GM19023 (cell line): ENCODE results near the gene NCOA3.
"Not testable (repeated sequence)": the region's sequence is repeated elsewhere in the genome, so short reads cannot be mapped to it uniquely, and the experiment has no call there.

Experiments used
- ATAC-seq: cut with Tn5 transposase; IDR thresholded peaks from one replicate; pipeline ENCODE4 v1.9.1; 2021; ENCODE audit warnings: mild to moderate bottlenecking, moderate library complexity; ENCODE audit not compliant: unreplicated experiment

Gene NCOA3

DNA sequence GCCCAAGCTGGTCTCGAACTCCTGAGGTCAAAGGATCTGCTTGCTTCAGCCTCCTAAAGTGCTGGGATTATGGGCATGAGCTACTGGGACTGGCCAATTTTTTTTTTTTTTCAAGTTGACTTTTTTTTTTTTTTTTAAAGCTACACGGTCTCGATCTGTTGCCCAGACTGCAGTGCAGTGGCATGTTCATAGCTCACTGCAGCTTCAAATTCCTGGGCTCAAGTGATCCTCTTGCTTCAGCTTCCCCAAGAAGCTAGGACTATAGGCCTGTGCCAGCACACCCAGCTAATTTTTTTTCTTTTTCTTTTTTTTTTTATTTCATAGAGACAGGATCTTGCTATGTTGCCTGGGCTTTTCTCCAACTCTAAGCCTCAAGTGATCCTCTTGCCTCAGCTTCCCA, 59.5 kb downstream of the NCOA3 start:
- no peak for ATAC-seq

DNA sequence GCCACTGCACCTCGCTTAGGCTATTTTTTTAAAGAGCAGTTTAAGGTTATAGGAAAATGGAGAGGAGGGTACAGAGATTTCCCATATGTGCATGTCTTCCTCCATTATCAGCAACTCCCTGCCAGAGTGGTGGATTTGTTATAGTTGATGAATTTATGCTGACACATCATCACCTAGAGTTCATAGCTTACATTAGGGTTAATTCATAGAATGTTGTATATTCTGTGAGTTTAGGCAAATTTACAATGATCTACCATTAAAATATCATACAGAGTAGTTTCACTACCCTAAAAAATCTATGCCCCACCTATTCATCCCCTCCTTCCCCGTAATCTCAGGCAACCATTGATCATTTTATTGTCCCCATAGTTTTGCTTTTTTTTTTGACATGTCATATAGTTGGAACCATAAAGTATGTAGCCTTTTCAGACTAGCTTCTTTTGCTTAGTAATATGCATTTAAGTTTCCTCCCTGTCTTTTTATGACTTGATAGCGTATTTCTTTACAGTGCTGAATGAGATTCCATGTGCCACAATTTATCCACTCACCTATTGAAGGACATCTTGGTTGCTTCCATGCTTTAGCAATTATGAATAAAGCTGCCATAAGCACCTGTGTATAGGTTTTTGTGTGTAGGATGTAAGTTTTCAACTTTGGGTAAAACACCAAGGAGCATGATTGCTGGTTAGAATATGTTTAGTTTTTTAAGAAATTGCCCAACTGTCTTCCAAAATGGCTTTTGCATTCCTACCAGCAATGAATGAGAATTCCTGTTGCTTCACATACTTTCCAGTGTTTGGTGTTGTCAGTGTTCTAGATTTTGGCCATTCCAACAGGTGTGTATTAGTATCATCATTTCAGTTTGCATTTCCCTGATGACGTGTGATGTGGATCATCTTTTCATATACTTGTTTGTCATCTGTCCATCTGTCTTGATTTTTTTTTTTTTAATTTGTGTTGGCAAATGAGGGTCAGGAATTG, 60.2 kb downstream of the NCOA3 start:
- no peak for ATAC-seq

DNA sequence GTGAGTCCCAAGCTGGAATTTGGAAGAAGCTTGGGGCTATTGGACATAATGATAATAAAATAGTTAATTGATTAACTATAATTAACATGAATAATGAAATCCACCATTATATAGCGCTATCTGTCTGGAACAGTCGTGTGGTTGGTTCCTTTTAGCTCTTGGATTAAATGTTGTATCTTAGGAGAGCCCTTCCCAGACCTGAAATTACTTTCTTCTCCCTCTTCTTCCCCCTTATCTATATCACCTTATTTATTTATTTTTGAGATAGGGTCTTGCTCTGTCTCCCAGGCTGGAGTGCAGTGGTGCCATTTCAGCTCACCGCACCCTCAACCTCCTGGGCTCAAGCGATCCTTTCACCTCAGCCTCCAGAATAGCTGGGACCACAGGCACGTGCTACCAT, 64.6 kb downstream of the NCOA3 start:
- no peak for ATAC-seq

DNA sequence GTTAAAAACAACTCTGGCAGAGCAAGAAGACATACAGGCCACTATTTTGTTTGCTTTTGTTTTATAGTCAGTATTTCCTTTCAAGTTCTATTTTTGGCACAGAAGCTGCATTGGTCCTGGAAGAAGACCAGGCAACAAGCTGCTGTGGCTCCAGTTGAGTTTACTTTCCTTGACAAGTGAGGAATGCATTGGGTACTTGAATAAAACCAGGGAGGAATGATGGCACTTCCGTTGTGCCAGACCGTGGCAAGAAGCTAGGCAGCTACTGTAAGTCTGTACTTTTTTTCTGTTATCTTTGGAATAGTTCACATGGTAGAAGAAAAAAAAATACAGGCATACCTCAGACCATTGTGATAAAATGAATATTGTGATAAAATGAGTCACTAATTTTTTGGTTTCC, 66.3 kb downstream of the NCOA3 start:
- ATAC-seq = no peak

DNA sequence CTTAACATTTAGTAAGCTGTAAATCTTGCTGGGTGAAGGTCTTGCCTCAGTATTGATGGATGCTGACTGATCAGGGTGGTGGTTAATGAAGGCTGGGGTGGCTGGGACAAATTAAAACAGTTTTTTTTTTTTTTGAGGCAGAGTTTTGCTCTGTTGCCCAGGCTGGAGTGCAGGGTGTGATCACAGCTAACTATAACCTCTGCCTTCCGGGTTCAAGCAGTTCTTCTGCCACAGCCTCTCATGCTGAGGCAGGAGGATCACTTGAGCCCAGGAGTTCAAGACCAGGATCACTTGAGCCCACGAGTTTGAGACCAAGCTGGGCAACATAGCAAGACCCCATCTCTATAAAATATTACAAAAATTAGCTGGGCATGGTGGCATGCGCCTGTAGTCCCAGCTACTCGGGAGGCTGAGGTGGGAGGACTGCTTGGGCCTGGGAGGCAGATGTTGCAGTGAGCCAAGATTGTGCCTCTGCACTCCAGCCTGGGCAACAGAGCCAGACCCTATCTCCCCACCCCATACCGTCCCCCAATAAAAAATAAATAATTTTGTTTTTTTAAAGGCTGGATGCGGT, 67.2 kb downstream of the NCOA3 start:
- ATAC-seq = no peak

DNA sequence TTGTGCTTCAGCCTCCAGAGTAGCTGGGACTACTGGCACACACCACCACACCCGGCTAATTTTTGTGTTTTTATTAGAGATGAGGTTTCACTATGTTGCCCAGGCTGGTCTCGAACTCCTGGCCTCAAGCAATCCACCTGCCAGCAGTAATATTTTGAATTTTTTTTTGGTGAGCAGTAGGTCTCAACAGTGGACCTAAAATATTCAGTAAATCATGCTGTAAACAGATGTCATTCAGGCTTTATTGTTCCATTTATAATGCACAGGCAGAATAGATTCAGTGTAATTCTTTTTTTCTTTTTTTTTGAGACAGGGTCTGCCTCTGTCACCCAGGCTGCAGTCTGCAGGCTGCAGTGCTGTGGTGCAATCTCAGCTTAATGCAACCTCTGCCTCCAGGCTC, 69.7 kb downstream of the NCOA3 start:
- ATAC-seq = no peak

DNA sequence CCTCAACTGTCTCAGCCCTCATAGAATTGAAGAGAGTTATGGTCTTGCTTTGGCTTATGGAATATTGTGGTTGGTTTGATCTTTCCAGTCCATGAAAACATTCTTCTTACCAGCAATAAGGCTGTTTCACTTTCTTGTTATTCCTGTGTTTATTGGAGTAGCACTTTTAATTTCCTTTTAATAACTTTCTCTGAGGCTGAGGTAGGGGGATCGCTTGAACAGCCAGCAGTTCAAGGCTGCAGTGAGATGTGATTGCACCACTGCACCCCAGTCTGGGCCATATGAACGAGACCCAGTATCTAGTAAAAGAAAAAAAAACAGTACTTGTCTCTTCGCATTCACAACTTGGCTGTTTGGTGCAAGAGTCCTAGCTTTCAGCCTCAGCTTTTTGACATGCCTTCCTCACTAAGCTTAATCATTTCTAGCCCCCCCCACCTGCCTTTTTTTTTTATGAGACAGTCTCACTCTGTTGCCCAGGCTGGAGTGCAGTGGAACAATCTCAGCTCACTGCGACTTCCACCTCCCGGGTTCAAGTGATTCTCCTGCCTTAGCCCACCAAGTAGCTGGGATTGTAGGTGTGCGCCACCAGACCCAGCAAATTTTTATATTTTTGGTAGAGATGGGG, 70.5 kb downstream of the NCOA3 start:
- ATAC-seq = no peak

DNA sequence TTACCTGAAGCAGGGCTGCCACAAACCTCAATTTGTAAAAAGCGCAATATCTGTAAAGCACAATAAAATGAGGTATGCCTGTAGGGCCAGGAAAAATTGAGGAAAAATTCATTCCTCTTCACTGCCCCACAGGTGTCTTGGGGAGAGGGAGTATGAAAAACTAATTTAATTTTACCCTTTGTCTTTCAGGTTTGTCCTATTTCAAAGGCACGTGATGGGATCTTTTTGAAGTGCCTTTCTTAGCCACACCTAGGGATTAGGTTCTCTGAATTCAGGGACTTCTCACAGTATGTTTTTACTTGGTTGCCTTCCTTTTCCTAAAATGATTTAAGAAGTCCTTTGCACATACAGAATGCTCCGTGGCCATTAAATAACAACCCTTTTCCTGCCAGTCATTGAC, 71.9 kb downstream of the NCOA3 start:
- no peak for ATAC-seq

DNA sequence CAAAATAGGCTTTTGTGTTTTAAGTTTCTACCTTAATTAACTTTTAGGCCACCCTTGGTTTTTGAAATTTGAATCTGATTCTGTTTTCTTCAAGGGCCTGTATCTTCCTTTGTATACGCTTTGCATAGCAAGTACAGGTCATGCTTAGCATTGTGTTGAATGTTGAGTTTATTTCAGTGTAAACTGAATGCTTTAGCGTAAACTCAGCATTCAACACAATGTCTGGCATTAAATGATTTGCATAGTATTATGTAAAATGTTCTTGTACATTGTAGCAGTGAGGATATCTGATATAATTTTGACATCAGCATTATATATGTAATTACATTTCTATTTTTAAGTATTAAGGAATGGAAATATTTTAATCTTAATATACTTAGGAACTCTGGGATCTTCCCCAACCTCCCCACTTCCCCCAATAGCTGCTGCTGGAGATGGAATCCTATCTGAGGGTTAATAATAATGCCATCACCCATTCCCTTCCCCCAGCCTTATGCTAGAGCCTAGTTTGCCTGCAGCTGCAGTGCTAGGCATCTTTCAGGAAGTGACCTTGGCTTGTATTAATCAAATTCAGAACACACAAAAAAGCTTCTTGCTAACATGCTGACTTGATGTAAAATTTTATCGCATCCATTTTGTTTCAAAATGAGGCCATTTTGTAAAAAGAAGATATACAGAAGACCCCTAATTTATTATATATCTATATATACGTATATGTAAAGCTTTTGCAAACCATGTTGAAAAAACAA, 73.1 kb downstream of the NCOA3 start:
- ATAC-seq = no peak

DNA sequence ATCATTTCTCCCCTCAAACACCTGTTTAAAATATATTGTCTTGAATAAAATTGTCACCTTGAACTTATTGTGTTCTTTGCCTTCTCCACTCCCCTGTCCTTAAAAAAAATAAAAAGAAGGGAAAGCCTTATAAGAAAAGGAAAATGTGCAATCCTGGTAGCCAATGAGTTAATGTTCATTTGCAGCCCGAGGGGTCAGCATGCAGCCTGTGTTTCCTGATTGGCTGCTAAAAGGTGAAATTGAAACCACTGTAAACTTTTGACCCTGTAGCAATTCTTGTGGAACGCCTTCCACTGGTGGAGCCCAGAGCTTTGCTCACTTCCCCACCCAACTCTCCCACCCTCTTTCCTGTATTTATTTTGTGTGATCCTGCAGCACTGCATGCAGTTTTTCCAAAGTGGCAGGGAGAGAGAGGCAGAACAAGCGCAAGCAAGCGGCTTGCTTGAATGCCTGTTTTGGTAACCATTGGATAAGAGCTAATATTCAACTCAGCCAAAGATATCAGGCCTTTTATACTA, 74.9 kb downstream of the NCOA3 start:
- ATAC-seq = no peak

DNA sequence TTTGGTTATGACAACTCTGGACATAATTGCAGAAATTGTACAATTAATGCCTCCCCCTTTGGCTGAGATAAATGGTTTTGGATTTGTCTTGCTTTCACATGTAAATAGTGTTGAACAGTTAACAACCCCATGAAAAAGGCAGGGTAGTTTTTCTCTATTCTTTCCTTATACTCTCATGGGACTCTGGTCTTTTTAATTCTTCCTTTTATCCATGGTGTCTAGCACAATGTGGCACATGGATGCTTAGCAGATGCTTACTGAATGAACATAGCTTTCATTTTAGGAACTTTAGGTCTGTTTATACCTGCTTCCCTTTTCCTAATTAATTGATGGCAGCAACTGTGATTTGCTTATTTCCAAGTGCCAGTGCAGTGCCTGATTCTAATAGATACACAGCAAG, 75.6 kb downstream of the NCOA3 start:
- ATAC-seq = no peak

DNA sequence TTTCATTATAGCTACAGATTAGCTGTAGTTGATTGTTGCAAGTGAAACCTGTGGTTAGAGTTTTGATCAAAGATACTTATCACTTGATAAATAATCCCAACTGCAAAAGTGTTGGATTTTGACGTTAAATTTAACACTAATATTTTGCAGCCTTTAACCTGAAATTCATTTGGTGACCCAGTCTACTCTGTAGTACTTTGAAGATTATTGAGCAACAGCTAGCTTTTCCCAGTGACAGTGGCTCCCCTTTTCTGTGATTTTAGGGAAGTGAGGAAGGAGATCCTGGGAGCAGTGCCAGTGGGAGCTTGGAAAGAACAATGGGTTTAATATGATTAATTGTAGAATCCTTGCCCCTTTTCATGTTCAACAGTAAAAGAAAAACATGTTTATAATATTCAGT, 76.9 kb downstream of the NCOA3 start:
- no peak for ATAC-seq

DNA sequence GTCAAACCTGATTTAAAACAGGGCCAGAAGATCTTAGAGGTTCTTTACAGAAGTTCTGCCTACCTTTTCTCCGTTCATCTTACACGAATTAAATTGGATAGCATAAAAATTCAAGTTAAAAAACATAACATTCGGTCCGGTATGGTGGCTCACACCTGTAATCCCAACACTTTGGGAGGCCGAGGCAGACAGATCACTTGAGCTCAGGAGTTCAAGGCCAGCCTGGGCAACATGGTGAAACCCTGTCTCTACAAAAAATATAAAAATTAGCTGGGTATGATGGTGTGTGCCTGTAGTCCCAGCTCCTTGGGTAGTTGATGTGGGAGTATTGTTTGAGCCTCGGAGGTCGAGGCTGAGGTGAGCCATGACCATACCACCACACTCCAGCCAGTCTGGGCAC, 79.0 kb downstream of the NCOA3 start:
- ATAC-seq = not testable (repeated sequence)

DNA sequence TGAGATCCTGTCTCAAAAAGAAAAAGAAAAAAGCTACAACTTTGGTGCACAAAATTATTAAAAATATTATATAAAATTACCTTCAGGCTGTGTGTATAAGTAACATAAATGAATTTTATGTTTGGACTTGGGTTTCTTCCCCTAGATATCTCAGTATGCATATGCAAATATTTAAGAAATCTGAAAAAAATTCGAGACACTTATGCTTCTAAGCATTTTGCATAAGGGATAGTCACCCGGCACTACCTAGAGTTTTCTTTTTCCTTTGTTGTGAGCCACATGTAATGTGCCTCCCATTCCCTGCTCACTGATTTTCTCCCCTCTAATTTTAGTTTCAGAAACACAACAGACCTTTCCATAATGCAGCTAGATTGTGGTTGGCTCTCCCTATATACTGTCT, 79.4 kb downstream of the NCOA3 start:
- ATAC-seq = no peak

DNA sequence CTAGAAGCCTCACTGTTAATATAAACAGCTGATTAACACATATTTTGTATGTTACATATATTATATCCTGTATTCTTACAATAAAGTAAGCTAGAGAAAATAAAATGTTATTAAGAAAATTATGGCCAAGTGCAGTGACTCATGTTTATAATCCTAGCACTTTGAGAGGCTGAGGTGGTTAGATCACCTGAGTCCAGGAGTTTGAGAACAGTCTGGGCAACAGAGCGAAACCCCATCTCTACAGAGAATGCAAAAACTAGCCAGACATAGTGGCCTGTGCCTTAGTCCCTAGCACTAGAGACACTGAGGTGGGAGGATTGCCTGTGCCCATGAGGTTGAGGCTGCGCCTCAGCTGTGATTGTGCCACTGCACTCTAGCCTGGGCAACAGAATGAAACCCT, 81.9 kb downstream of the NCOA3 start:
- no peak for ATAC-seq

DNA sequence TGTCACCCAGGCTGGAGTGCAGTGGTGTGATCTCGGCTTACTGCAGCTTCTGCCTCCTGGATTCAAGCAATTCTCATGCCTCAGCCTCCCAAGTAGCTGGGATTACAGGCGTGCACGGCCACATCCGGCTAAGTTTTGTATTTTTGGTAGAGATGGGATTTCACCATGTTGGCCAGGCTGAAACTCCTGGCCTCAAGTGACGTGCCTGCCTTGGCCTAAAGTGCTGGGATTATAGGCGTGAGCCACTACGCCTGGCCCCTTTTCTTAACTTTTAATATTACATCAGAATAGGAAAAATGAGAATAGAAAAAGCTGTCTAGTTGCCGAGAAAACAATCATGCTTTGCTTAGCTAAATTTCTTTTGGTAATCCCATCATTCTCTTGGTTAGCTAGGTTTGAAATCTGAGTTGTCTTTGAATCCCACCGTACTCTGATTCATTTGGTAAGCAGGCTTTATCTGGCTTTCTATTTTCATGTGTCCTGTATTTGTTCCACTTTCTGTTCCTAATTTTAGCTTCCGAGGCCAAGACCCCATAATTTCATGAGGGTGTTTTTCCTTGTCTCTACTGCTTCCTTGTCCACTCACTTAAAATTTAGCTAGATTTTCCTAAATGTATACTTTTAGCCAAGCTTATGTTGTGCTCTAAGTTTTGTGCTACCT, 83.5 kb downstream of the NCOA3 start:
- no peak for ATAC-seq

DNA sequence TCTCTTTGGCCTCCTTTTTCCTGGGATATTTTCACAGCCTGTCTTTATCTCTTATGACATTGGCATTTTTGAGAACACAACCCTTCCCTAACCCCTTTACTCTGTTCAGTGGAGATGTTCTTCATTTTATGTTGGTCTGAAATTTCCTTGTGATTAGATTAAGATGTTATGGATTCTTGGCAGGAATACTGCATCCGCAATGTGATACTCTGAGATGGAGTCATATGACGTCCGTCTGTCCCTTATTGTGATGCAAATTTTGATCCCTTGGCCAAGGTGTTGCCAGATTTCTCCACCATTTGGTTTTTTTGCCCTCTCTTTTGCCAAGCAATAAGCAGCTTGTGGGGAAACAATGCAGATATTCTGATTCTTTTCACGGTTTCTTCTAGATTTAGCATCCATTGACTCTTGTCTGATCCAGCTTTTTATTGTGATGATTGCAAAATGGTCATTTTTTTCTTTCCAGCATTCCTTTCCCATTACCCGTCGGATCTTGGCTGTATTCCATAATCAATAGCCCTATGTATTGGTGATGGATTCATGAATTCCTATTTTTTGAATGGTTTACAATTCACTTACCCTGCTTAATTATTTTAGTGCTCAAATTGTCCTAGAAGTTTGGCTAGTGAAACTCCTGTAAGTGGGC, 85.1 kb downstream of the NCOA3 start:
- ATAC-seq = no peak

DNA sequence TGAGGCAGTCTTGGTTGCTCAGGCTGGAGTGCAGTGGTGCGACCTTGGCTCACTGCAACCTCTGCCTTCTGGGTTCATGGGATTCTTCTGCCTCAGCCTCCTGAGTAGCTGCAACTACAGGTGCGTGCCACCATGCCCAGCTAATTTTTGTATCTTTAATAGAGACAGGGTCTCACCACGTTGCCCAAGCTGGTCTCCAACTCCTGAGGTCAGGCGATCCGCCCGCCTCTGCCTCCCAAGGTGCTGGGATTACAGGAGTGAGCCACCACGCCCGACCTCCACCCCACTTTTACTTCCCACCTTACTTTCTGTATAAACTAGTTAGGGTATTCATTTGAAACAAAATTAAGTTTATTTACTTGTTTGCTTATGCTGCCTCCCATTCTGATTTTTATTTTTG, 86.5 kb downstream of the NCOA3 start:
- ATAC-seq = no peak

DNA sequence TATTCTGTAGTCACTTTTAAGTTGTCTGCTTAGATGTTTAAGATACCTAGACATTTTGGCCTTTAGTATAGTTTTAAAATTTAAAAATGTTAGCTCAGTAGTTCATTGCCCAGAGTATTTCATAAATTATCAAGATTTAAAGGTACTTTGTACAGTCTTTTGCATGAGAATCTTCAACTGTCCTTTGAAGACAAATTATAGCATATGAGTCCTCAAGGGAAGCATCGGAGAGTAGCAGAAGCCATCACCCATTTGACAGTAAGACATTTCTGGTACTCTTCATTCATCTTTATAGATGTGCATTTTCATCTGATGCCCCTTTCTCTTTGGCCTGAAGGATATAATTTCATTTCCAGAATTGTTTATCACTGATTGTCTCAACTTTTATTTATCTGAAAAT, 89.5 kb downstream of the NCOA3 start:
- ATAC-seq = no peak

DNA sequence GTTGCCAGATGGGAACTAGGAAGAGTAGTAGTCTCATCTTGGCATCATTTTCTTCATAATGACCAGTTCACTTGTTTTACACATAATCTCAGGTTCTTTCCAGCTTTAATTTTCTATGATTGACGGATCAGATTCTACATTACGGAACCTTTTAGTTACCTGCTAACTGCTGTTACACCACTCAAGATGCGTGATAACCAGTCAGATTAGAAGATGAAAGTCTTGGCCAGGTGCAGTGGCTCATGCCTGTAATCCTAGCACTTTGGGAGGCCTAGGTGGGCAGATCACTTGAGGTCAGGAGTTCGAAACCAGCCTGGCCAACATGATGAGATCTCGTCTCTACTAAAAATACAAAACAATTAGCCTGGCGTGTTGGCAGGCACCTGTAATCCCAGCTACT, 92.5 kb downstream of the NCOA3 start:
- no peak for ATAC-seq
